ENCODE measurements around the gene KRT12. TPM values are rescaled to one million over a fixed set of nuclear protein-coding genes. Genes with fewer than 3 reads are reported as not detected.

The KRT12 gene
- total RNA-seq, 1 experiment from 2014 or later: not detected

GRCh38 chr17:40883031-40883430 lies 16.0 kb upstream of the KRT12 start:
- no peaks in the 10 kb centered on the region for H3K36me3 ChIP-seq (ENCODE audit: insufficient read depth, low read length, poor library complexity, severe bottlenecking)
- intact Hi-C loops (cut with micrococcal nuclease; ENCODE audit: unreplicated experiment): no loop called here
- H3K27me3 ChIP-seq (replicated peaks; ENCODE audit: insufficient read depth, low read depth, low read length, poor library complexity): no peaks in the 10 kb centered on the region
- H3K4me3 ChIP-seq (ENCODE audit: low read depth, low read length, poor library complexity, severe bottlenecking): no peak overlapping the region
- no peaks in the 10 kb centered on the region for H3K4me1 ChIP-seq (ENCODE audit: insufficient read depth, low read length, poor library complexity, severe bottlenecking)
- ChIA-PET CTCF (no interaction called here), POLR2A (ENCODE audit: low non-redundant PET) (no interaction called here)
- H3K27ac ChIP-seq (ENCODE audit: low read depth, low read length, poor library complexity, severe bottlenecking): no peak overlapping the region
- H3K9me3 ChIP-seq (ENCODE audit: low read depth, low read length, poor library complexity, severe bottlenecking): no peaks in the 10 kb centered on the region
- DNase-seq (ENCODE audit: low spot score): no peak
- no TSS peak for BruUV-seq (replicated peaks)
- no peak for TF ChIP-seq EZH2 (IDR thresholded peaks at IDR 0.05; ENCODE audit: borderline replicate concordance, low read depth, low read length, poor library complexity, severe bottlenecking)
- no peak for TF ChIP-seq CTCF (conservative IDR thresholded peaks at IDR 0.05; ENCODE audit: low read depth, low read length)

GRCh38 chr17:40879026-40879425 lies 12.0 kb upstream of the KRT12 start:
- no peak for TF ChIP-seq EZH2 (IDR thresholded peaks at IDR 0.05; ENCODE audit: borderline replicate concordance, low read depth, low read length, poor library complexity, severe bottlenecking)
- TF ChIP-seq CTCF (conservative IDR thresholded peaks at IDR 0.05; ENCODE audit: low read depth, low read length): no peak
- Histone ChIP-seq H3K9me3 (ENCODE audit: low read depth, low read length, poor library complexity, severe bottlenecking) (no peaks in the 10 kb centered on the region), H3K4me3 (ENCODE audit: low read depth, low read length, poor library complexity, severe bottlenecking) (no peak overlapping the region), H3K27me3 (replicated peaks; ENCODE audit: insufficient read depth, low read depth, low read length, poor library complexity) (no peaks in the 10 kb centered on the region), H3K4me1 (ENCODE audit: insufficient read depth, low read length, poor library complexity, severe bottlenecking) (no peaks in the 10 kb centered on the region), H3K36me3 (ENCODE audit: insufficient read depth, low read length, poor library complexity, severe bottlenecking) (no peaks in the 10 kb centered on the region), H3K27ac (ENCODE audit: low read depth, low read length, poor library complexity, severe bottlenecking) (no peak overlapping the region)
- ChIA-PET CTCF (no interaction called here), POLR2A (ENCODE audit: low non-redundant PET) (no interaction called here)
- intact Hi-C loops (cut with micrococcal nuclease; ENCODE audit: unreplicated experiment): no loop called here
- no TSS peak for BruUV-seq (replicated peaks)
- DNase-seq (ENCODE audit: low spot score): no peak

GRCh38 chr17:40878044-40878443 lies 11.0 kb upstream of the KRT12 start:
- H3K36me3 ChIP-seq (ENCODE audit: insufficient read depth, low read length, poor library complexity, severe bottlenecking): no peaks in the 10 kb centered on the region
- H3K9me3 ChIP-seq (ENCODE audit: low read depth, low read length, poor library complexity, severe bottlenecking): no peaks in the 10 kb centered on the region
- no peak for DNase-seq (ENCODE audit: low spot score)
- H3K27ac ChIP-seq (ENCODE audit: low read depth, low read length, poor library complexity, severe bottlenecking): no peak overlapping the region
- TF ChIP-seq CTCF (conservative IDR thresholded peaks at IDR 0.05; ENCODE audit: low read depth, low read length): no peak
- no peak for TF ChIP-seq EZH2 (IDR thresholded peaks at IDR 0.05; ENCODE audit: borderline replicate concordance, low read depth, low read length, poor library complexity, severe bottlenecking)
- ChIA-PET POLR2A (ENCODE audit: low non-redundant PET) (no interaction called here), CTCF (no interaction called here)
- BruUV-seq (replicated peaks): no TSS peak
- intact Hi-C loops (cut with micrococcal nuclease; ENCODE audit: unreplicated experiment): no loop called here
- no peaks in the 10 kb centered on the region for H3K27me3 ChIP-seq (replicated peaks; ENCODE audit: insufficient read depth, low read depth, low read length, poor library complexity)
- no peaks in the 10 kb centered on the region for H3K4me1 ChIP-seq (ENCODE audit: insufficient read depth, low read length, poor library complexity, severe bottlenecking)
- no peak overlapping the region for H3K4me3 ChIP-seq (ENCODE audit: low read depth, low read length, poor library complexity, severe bottlenecking)
